ENCODE measurements around the gene SLC16A3. TPM values are rescaled to one million over a fixed set of nuclear protein-coding genes. Genes with fewer than 3 reads are reported as not detected.
A peak's percentile ranks its signal among the peaks of the same experiment; 100 is the strongest.

Gene SLC16A3

GRCh38 chr17:82287013-82287867 lies 58.4 kb downstream of the SLC16A3 start:
- H3K27ac ChIP-seq (replicated peaks), result peak overlapping the region; percentile 56
- no peak for DNase-seq (ENCODE audit: low read depth in 1 of 2, low spot score in 1 of 2)
- H3K27me3 ChIP-seq (ENCODE audit: insufficient read depth, poor library complexity, severe bottlenecking), result no peaks in the 10 kb centered on the region
- no peak for TF ChIP-seq CTCF (IDR thresholded peaks at IDR 0.05; ENCODE audit: insufficient read depth, low read length)
- no peak for TF ChIP-seq REST (IDR thresholded peaks at IDR 0.05; ENCODE audit: insufficient replicate concordance, low read depth)
- TF ChIP-seq GABPA (IDR thresholded peaks at IDR 0.05; ENCODE audit: low read depth), result no peak
- TF ChIP-seq POLR2AphosphoS5 (IDR thresholded peaks at IDR 0.05; ENCODE audit: low read depth), result no peak
- no peak for TF ChIP-seq SPI1 (IDR thresholded peaks at IDR 0.05; ENCODE audit: borderline replicate concordance, low read depth)
- no peak overlapping the region for H3K4me3 ChIP-seq (replicated peaks; ENCODE audit: insufficient read depth, low read length)

GRCh38 chr17:82287868-82288801 lies 59.3 kb downstream of the SLC16A3 start:
- Histone ChIP-seq H3K27ac (replicated peaks) (peak overlapping the region; percentile 56), H3K27me3 (ENCODE audit: insufficient read depth, poor library complexity, severe bottlenecking) (no peaks in the 10 kb centered on the region), H3K4me3 (replicated peaks; ENCODE audit: insufficient read depth, low read length) (no peak overlapping the region)
- DNase-seq (ENCODE audit: low read depth in 1 of 2, low spot score in 1 of 2), result peak; percentile 97 to 98
- no peak for TF ChIP-seq SPI1 (IDR thresholded peaks at IDR 0.05; ENCODE audit: borderline replicate concordance, low read depth)
- TF ChIP-seq GABPA (IDR thresholded peaks at IDR 0.05; ENCODE audit: low read depth), result no peak
- no peak for TF ChIP-seq REST (IDR thresholded peaks at IDR 0.05; ENCODE audit: insufficient replicate concordance, low read depth)
- peak; percentile 93 for TF ChIP-seq POLR2AphosphoS5 (IDR thresholded peaks at IDR 0.05; ENCODE audit: low read depth)
- no peak for TF ChIP-seq CTCF (IDR thresholded peaks at IDR 0.05; ENCODE audit: insufficient read depth, low read length)

Small RNA genes lying within 50 kb of the gene (microRNA-seq; reads per million reads assigned to microRNA genes)
- not detected for gene MIR6787

Data from HL-60 (cell line).